Smooth muscle cell (in vitro differentiated cells): ENCODE measurements around the gene MBP. TPM values are rescaled to one million over a fixed set of nuclear protein-coding genes. Genes with fewer than 3 reads are reported as not detected.
"Not testable (repeated sequence)": the region's sequence is repeated elsewhere in the genome, so short reads cannot be mapped to it uniquely, and the experiment has no call there.

Source experiments
- DNase-seq: peaks from one replicate; lab custom pipeline; 2025; ENCODE audit not compliant: unreplicated experiment; lab: John Stamatoyannopoulos, UW
- H2AFZ ChIP-seq: fragments of 200-600 bp; sonication (generic); 2 replicates; pipeline ENCODE4 v1.6.0; 2016; ENCODE audit warnings: antibody characterized with exemption, low read depth, mild to moderate bottlenecking
- H3F3A ChIP-seq: fragments of 200-600 bp; sonication (generic); 2 replicates; pipeline ENCODE4 v1.6.0; 2017; ENCODE audit warnings: antibody characterized with exemption, low read depth
- H3K27ac ChIP-seq: fragments of 200-600 bp; sonication (generic); 2 replicates; pipeline ENCODE4 v1.5.1; 2016; ENCODE audit warnings: low read depth, mild to moderate bottlenecking
- H3K27me3 ChIP-seq: fragments of 200-600 bp; sonication (generic); 2 replicates; pipeline ENCODE4 v1.6.1; 2016; ENCODE audit warnings: low read depth, mild to moderate bottlenecking
- H3K36me3 ChIP-seq: fragments of 200-600 bp; sonication (generic); 2 replicates; pipeline ENCODE4 v1.5.1; 2016; ENCODE audit warnings: low read depth
- H3K4me1 ChIP-seq: fragments of 200-600 bp; sonication (generic); 2 replicates; pipeline ENCODE4 v1.5.1; 2016; ENCODE audit warnings: low read depth
- H3K4me2 ChIP-seq: fragments of 200-600 bp; sonication (generic); 2 replicates; pipeline ENCODE4 v1.6.0; 2016; ENCODE audit warnings: mild to moderate bottlenecking
- H3K4me3 ChIP-seq: fragments of 200-600 bp; sonication (generic); 2 replicates; pipeline ENCODE4 v1.5.1; 2016; ENCODE audit warnings: mild to moderate bottlenecking
- H3K79me2 ChIP-seq: fragments of 200-600 bp; sonication (generic); 2 replicates; pipeline ENCODE4 v1.6.0; 2016; ENCODE audit warnings: low read depth, mild to moderate bottlenecking
- H3K9ac ChIP-seq: fragments of 200-600 bp; sonication (generic); 2 replicates; pipeline ENCODE4 v1.6.0; 2016; ENCODE audit warnings: low read depth
- H3K9me3 ChIP-seq: fragments of 200-600 bp; sonication (generic); replicated peaks from 2 replicates; pipeline ENCODE4 v1.5.1; 2016; ENCODE audit warnings: low read depth
- H4K20me1 ChIP-seq: fragments of 200-600 bp; sonication (generic); 2 replicates; pipeline ENCODE4 v1.6.0; 2016; ENCODE audit warnings: low read depth
- CTCF ChIP-seq: fragments of 200-600 bp; sonication (generic); IDR thresholded peaks from 2 replicates; pipeline ENCODE4 v1.5.1; 2017; ENCODE audit warnings: borderline replicate concordance, mild to moderate bottlenecking, antibody characterized with exemption; ENCODE audit not compliant: insufficient read depth, poor library complexity, severe bottlenecking
- WGBS: methylation state at CpG from one replicate; pipeline ENCODE4 v1.1.7; 2016; ENCODE audit warnings: low lambda C conversion rate; 5-methylcytosine and 5-hydroxymethylcytosine counted together
- polyA plus RNA-seq: library from polyadenylated mRNA; unstranded; fragments of >200 nt; fragmentation: Nextera tagmentation; extraction: Ambion mirVana; gene quantifications from 2 replicates; pipeline ENCODE4 v1.2.1, GENCODE V29; 2016
- total RNA-seq: library from RNA; depleted of rRNA; stranded (reverse); fragments of >200 nt; gene quantifications from 2 replicates; pipeline ENCODE4 v1.2.3, GENCODE V29; 2014

Gene MBP
- total and polyA plus RNA-seq, 2 experiments from 2014 or later: 1.4 to 5.1 TPM

DNA sequence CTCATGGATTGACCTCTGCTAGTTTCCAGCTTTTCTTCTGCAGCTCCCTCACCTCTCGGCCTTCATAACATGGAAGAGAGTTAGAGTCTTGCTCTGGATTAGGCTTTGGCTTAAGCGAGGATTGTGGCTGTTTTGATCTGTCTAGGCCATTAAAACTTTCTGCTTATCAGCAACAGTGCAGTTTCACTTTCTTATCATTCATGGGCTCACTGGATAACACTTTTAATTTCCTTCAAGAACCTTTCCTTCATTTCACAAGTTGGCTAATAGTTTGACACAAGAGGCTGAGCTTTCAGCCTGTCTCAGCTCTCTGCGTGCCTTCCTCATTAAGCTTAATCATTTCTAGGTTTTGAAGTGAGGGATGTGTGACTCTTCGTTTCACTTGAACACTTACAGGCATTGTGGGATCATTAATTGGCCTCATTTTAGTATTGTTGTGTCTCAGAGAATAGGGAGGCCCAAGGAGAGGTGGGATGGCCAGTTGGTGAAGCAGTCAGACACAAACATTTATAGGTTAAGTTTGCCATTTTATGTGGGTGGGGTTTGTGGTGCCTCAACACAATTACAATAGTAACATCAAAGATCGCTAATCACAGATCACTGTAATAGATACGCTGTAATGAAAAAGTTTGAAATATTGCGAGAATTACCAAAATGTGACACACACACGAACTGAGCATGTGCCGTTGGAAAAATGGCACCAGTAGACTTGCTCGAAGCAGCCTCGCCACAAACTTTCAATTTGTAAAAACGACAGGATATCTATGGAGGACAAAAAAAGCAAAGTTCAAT is 180.9 kb downstream of the MBP start:
- no peak overlapping the region for H2AFZ ChIP-seq
- H3K36me3 ChIP-seq: peaks cover 7% of the 10 kb centered on the region
- no peak overlapping the region for H3K4me3 ChIP-seq
- H3K9me3 ChIP-seq: no peaks in the 10 kb centered on the region
- H3F3A ChIP-seq: no peaks in the 10 kb centered on the region
- no peak overlapping the region for H3K27ac ChIP-seq
- H3K27me3 ChIP-seq: no peaks in the 10 kb centered on the region
- no peak overlapping the region for H3K9ac ChIP-seq
- H3K4me2 ChIP-seq: no peak overlapping the region
- TF ChIP-seq CTCF: no peak
- no peaks in the 10 kb centered on the region for H4K20me1 ChIP-seq
- DNase-seq: no peak
- H3K4me1 ChIP-seq: no peaks in the 10 kb centered on the region
- 84% methylated on average over 12 of the region's 12 CpGs for WGBS
- H3K79me2 ChIP-seq: no peaks in the 10 kb centered on the region

DNA sequence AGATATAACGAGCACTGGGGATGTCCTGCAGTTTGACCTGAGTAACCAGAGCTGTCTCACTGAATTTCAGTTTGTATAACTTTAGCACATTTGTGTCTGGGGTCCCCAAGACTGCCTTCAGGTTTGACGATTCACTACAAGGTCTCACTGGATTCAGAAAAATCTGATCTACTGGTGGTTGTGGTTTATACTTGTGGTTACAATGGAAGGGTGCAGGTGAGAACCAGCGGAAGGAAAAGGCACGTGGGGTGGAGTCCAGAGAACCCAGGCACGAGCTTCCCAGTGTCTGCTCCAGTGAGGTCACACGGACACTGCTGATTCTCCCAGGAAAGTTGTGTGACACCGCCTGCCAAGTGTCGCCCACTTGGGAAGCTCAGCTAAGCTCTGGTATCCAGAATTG is 184.2 kb downstream of the MBP start:
- Histone ChIP-seq H3K4me2 (no peak overlapping the region), H3F3A (no peaks in the 10 kb centered on the region), H3K27me3 (no peaks in the 10 kb centered on the region), H3K4me1 (no peaks in the 10 kb centered on the region), H3K9me3 (no peaks in the 10 kb centered on the region), H3K36me3 (peaks cover 7% of the 10 kb centered on the region), H3K9ac (no peak overlapping the region), H3K27ac (no peak overlapping the region), H2AFZ (no peak overlapping the region), H3K4me3 (no peak overlapping the region), H3K79me2 (no peaks in the 10 kb centered on the region), H4K20me1 (no peaks in the 10 kb centered on the region)
- TF ChIP-seq CTCF: no peak
- no peak for DNase-seq
- 94% methylated on average over 8 of the region's 8 CpGs for WGBS

DNA sequence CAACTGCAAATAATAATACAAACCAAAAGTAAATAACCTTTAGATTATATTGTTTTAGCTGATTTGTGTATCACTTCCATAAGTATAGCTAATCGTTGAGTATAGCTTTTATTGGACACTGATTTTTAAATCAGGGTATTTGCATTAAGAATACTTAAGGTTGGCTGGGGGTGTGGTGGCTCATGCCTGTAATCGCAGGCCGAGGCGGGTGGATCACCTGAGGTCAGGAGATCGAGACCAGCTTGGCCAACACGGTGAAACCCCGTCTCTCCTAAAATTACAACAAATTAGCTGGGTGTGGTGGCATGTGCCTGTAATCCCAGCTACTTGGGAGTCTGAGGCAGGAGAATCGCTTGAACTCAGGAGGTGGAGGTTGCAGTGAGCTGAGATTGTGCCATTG is 188.2 kb downstream of the MBP start:
- not testable (repeated sequence) for H3K4me3 ChIP-seq, H3K36me3 ChIP-seq, H3K4me2 ChIP-seq, H2AFZ ChIP-seq, H3K27me3 ChIP-seq, DNase-seq, H3K4me1 ChIP-seq, H3K9ac ChIP-seq, H3K9me3 ChIP-seq, H3F3A ChIP-seq, H3K27ac ChIP-seq, H3K79me2 ChIP-seq, H4K20me1 ChIP-seq
- WGBS: 94% methylated on average over 8 of the region's 8 CpGs

- Histone ChIP-seq H4K20me1 (no peaks in the 10 kb centered on the region), H3K27me3 (no peaks in the 10 kb centered on the region), H3K79me2 (no peaks in the 10 kb centered on the region), H2AFZ (no peak overlapping the region), H3K4me2 (no peak overlapping the region), H3F3A (no peaks in the 10 kb centered on the region), H3K27ac (no peak overlapping the region), H3K4me1 (no peaks in the 10 kb centered on the region), H3K4me3 (no peak overlapping the region), H3K9ac (no peak overlapping the region), H3K9me3 (no peaks in the 10 kb centered on the region), H3K36me3 (no peaks in the 10 kb centered on the region)
- 90% methylated on average over 6 of the region's 6 CpGs for WGBS
- TF ChIP-seq CTCF: no peak
- DNase-seq: no peak
These were observed 188.8 kb downstream of the MBP start for GRCh38 chr18:76943542-76944339.
